ENCODE results near the gene TMEM39A. TPM values are rescaled to one million over a fixed set of nuclear protein-coding genes. Genes with fewer than 3 reads are reported as not detected.

TMEM39A gene
- total RNA-seq, 1 experiment from 2014 or later = 40.2 TPM

DNA sequence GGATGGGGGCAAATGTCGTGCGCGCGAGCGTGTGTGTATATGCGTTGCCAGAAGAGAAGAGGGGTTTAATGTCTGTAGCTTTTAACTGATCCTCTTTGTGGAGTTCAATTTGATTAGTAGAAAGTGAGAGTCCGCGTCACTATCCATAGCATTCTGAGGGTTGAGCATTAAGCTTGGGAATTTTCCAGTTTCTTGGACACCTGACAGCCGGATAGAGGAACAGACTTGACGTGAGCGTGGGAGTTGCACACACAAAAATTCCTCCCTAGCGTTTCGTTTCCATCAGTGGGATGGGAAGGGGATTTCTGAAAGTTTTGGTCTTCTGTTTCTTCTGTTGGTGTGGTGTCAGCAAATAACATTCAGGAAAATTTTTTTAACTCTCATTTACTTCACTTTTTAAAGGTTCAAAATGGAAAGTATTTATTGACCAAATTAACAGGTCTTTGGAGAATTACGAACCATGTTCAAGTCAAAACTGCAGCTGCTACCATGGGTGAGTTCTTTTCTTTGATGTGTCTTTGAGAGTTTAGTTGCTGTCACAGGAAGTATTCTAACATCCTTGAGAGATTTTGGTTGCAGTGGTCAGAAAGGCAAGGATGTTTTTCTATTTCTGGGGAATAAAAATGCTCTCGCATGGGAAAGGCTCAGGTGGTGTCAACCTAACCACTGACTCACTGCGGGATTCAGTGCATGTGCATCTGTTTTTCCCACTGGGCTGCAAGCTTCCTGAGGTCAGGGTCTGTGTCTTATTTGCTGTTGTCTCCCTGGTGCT, 6.2 kb upstream of the TMEM39A start:
- intact Hi-C loops (cut with micrococcal nuclease) = loop anchor here (2.0 to 10.0 kb wide), 3 partner anchors 29 to 625 kb away; partner anchors contain the start of genes COX17, GSK3B and TIMMDC1
- CTCF ChIA-PET = interaction anchor here (1.0 to 1.1 kb wide), 2 partner anchors 21 to 29 kb away, joined by 3 read pairs; partner anchors contain the start of gene TIMMDC1

GRCh38 chr3:119468041-119468440, 4.6 kb upstream of the TMEM39A start:
- intact Hi-C loops (cut with micrococcal nuclease) = loop anchor here (2.0 to 10.0 kb wide), 3 partner anchors 31 to 627 kb away; partner anchors contain the start of genes COX17, GSK3B and TIMMDC1
- ChIA-PET POLR2A (no interaction called here), CTCF (no interaction called here), RAD21 (ENCODE audit: low non-redundant PET in 1 of 2, low total read pairs in 2 of 2, uncharacterized antibody in 2 of 2, unreplicated experiment in 2 of 2) (no interaction called here)
- Histone ChIP-seq H3K27me3 (ENCODE audit: insufficient read depth, low read length) (no peaks in the 10 kb centered on the region), H3K9ac (ENCODE audit: low read length) (peak overlapping the region; percentile 73), H4K20me1 (ENCODE audit: insufficient read depth) (no peaks in the 10 kb centered on the region), H3K4me1 (ENCODE audit: control insufficient read depth in 1 of 2, insufficient read depth in 2 of 2, low read length in 2 of 2) (peaks cover 15 to 25% of the 10 kb centered on the region in 2 experiments), H3K27ac (ENCODE audit: low read depth, low read length) (peak overlapping the region; percentile 67), H2AFZ (ENCODE audit: low read depth, low read length, poor library complexity, severe bottlenecking) (peak overlapping the region; percentile 92), H3K4me2 (ENCODE audit: low read length) (peak overlapping the region; percentile 80), H3K9me2 (ENCODE audit: insufficient read depth) (no peaks in the 10 kb centered on the region), H3K9me3 (ENCODE audit: control insufficient read depth in 1 of 2, insufficient read depth in 1 of 2, low read depth in 1 of 2, low read length in 2 of 2) (no peaks in the 10 kb centered on the region), H3K79me2 (ENCODE audit: insufficient read depth, low read length) (peaks cover 4% of the 10 kb centered on the region), H3K36me3 (ENCODE audit: control insufficient read depth in 1 of 2, insufficient read depth in 2 of 2, low read length in 2 of 2) (no peaks in the 10 kb centered on the region; a peak in 1 of 4 replicates), H3K4me3 (replicated peaks in 1 of 2; ENCODE audit: low read depth in 1 of 2, low read length in 2 of 2) (peak overlapping the region; percentile 73 to 80)
- ATAC-seq (no peak), DNase-seq (ENCODE audit: low read depth, low spot score) (no peak)
- TSS peak; percentile 53 for BruUV-seq (replicated peaks)
- TF ChIP-seq, protein P1, sequence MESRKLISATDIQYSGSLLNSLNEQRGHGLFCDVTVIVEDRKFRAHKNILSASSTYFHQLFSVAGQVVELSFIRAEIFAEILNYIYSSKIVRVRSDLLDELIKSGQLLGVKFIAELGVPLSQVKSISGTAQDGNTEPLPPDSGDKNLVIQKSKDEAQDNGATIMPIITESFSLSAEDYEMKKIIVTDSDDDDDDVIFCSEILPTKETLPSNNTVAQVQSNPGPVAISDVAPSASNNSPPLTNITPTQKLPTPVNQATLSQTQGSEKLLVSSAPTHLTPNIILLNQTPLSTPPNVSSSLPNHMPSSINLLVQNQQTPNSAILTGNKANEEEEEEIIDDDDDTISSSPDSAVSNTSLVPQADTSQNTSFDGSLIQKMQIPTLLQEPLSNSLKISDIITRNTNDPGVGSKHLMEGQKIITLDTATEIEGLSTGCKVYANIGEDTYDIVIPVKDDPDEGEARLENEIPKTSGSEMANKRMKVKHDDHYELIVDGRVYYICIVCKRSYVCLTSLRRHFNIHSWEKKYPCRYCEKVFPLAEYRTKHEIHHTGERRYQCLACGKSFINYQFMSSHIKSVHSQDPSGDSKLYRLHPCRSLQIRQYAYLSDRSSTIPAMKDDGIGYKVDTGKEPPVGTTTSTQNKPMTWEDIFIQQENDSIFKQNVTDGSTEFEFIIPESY (IDR thresholded peaks at IDR 0.05; ENCODE audit: extremely low read depth, insufficient replicate concordance, low read length) = no peak
- TF ChIP-seq ELF1 (IDR thresholded peaks at IDR 0.05; ENCODE audit: borderline replicate concordance, low read depth) (no peak), SRF (IDR thresholded peaks at IDR 0.05; ENCODE audit: low read depth) (no peak), ZFX (IDR thresholded peaks at IDR 0.05) (no peak; the same call in 1 of the 2 replicates), EZH2phosphoT487 (IDR thresholded peaks at IDR 0.05; ENCODE audit: borderline replicate concordance) (no peak), TCF7L2 (IDR thresholded peaks at IDR 0.05; ENCODE audit: borderline replicate concordance, extremely low read depth, insufficient read depth, insufficient read length) (no peak), SIN3A (IDR thresholded peaks at IDR 0.05; ENCODE audit: low read depth) (no peak), CEBPB (IDR thresholded peaks at IDR 0.05; ENCODE audit: low read depth) (no peak), MAX (IDR thresholded peaks at IDR 0.05) (no peak), CBX3 (IDR thresholded peaks at IDR 0.05; ENCODE audit: low read depth) (no peak), EZH2 (IDR thresholded peaks at IDR 0.05) (no peak), ZNF274 (IDR thresholded peaks at IDR 0.05; ENCODE audit: low read depth, low read length) (no peak), POLR2AphosphoS5 (IDR thresholded peaks at IDR 0.05; ENCODE audit: low read depth, low read length) (no peak), SP1 (IDR thresholded peaks at IDR 0.05; ENCODE audit: low read depth) (no peak)

More for the DNA sequence above, 6.2 kb upstream of the TMEM39A start:
- ATAC-seq = no peak
- Histone ChIP-seq H4K20me1 (ENCODE audit: insufficient read depth) (no peaks in the 10 kb centered on the region), H3K36me3 (ENCODE audit: control insufficient read depth in 1 of 2, insufficient read depth in 2 of 2, low read length in 2 of 2) (no peaks in the 10 kb centered on the region; a peak in 1 of 4 replicates), H3K27me3 (ENCODE audit: insufficient read depth, low read length) (no peaks in the 10 kb centered on the region), H3K79me2 (ENCODE audit: insufficient read depth, low read length) (no peaks in the 10 kb centered on the region), H3K27ac (ENCODE audit: low read depth, low read length) (peak overlapping the region; percentile 67; the same call in 1 of the 2 replicates), H3K4me3 (replicated peaks in 1 of 2; ENCODE audit: low read depth in 1 of 2, low read length in 2 of 2) (peak overlapping the region; percentile 73 to 80), H3K4me1 (ENCODE audit: control insufficient read depth in 1 of 2, insufficient read depth in 2 of 2, low read length in 2 of 2) (peaks cover 10 to 17% of the 10 kb centered on the region in 2 experiments; a peak in 3 of 4 replicates), H2AFZ (ENCODE audit: low read depth, low read length, poor library complexity, severe bottlenecking) (peak overlapping the region; percentile 92), H3K9me3 (ENCODE audit: control insufficient read depth in 1 of 2, insufficient read depth in 1 of 2, low read depth in 1 of 2, low read length in 2 of 2) (no peaks in the 10 kb centered on the region), H3K4me2 (ENCODE audit: low read length) (peak overlapping the region; percentile 80), H3K9me2 (ENCODE audit: insufficient read depth) (no peaks in the 10 kb centered on the region), H3K9ac (ENCODE audit: low read length) (peak overlapping the region; percentile 73)
- TF ChIP-seq SP1 (IDR thresholded peaks at IDR 0.05; ENCODE audit: low read depth) (0 out of 2 replicates have a peak, but pooled peaks have one; percentile 3), EZH2 (IDR thresholded peaks at IDR 0.05) (no peak)
- DNase-seq (ENCODE audit: low read depth, low spot score) = no peak
- POLR2A ChIA-PET = interaction anchor here (1.0 kb wide), 1 partner anchor 147 kb away, joined by 3 read pairs; no protein-coding TSS in a partner anchor
- RAD21 ChIA-PET (ENCODE audit: low non-redundant PET in 1 of 2, low total read pairs in 2 of 2, uncharacterized antibody in 2 of 2, unreplicated experiment in 2 of 2) = interaction anchor here in 1 of 2 experiments (1.0 kb wide), 1 partner anchor 226 kb away, joined by 4 read pairs; no protein-coding TSS in a partner anchor
- BruUV-seq (replicated peaks) = no TSS peak
